Activated effector memory CD4-positive, alpha-beta T cell treated with Interleukin-2 at 50 U/mL for 16 hours (primary cell): ENCODE data around the gene INTS4.
"Not testable (repeated sequence)": the region's sequence is repeated elsewhere in the genome, so short reads cannot be mapped to it uniquely, and the experiment has no call there.

Source experiments
- DNase-seq: peaks from one replicate; pipeline ENCODE4 v3.0.0-alpha.2; 2020

INTS4 gene

DNA sequence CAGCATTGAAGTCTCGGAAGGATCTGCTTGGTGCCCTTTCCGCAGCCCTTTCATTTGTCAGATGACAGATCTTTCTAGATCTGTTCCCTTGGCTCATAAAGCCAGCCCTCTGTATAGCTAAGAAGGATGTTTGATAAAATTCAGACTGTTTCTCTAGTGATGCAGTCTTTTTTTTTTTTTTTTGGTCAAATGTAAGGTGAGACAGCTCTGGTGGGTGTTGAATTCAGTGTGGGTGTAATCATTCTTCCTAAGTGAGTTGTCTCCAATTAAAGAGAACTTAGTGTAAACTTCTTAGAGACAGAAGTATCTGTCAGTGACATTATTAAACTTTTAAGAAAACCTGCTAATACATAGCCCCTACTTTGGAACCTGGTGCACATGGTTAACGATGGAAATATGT lies 120.3 kb downstream of the INTS4 start:
- DNase-seq: no peak

DNA sequence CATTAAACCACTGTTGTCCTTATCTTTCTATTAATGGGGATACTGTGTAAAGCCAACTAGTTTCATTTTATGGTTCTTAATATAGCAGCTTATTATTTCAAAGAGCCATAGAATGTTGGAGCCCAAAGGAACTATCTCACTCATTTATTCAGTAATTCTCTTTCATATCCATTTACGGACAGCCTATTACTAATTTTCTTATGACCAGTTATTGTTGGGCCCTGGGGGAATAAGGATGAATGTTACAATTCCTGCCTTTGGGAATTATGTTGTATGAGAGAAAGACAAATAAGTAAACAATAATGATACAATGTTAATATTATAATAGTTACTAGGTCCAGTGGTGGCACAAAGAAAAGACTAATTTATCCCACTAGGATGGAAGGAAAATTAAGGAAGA lies 121.1 kb downstream of the INTS4 start:
- DNase-seq: no peak

DNA sequence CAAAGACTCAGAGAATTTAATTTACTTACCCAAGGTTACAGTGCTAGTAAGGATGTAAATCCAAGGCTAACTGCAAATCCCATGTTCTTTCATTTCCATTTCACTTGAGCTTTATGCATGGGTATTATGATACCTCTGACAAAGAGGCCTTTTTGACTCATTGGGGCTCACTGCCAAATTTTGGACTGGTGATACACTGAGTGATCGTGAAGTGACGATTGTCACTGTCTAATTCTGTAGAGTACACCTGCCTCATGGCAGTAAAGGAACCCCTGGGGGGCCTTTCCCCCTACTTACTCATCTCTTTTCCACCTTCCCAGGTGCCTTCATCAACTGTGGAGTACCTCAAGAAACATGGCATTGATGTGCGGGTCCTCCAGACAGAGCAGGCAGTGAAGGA lies 122.6 kb downstream of the INTS4 start:
- DNase-seq: no peak

DNA sequence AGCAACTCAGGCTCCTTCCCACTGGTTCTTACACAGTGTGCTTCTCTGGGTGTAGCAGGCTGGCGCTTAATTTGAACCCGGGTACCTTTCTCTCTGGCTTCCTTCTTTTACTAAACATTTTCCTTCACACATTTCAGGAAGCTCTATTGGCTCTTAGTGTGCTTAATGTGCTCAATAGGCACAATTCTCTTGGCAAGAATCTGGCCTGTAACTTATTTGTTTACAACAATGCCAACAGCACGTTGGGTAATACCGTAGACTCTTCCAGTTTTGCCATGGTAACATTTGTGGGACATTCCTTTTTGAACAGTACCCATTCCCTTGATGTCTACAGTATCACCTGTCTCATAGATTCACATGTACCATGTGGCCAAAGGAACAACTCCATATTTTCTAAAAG lies 125.7 kb downstream of the INTS4 start:
- no peak for DNase-seq

DNA sequence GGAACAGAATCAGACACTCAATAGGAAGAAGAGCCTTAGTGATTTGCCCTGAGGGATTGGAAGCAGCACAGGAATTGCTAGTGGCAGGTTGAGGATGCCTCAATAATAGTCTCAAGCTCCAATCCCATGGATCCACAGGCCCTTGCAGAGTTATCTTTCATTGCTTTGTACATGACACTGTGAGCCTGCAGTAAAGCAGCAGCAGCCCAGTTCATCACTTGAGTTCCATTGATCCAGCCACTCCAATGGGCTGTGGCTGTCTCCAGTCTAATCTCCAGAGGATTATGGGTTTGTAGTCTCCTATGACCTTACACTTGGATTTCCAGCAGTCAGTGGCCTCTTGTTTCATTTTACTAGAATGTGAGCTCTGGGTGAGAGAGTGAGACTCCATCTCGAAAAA lies 128.1 kb downstream of the INTS4 start:
- no peak for DNase-seq

DNA sequence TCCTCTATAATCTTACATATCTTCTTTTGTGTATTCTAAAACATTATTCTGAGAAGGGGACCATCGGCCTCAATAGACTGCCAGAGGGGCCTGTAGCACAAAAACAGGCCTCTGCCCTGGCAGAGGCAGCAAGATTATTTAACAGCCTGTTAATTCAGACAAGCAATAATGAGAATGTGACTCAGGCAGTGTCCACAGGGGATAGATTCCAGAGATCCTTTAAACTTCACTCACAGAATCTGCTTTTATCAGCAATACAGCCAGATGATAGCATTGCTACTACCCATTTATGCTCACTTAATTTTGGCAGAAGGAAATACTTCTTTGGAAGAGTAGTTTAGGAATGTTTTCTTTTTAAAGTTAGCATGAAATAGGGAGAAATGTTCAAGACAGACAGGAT lies 128.7 kb downstream of the INTS4 start:
- DNase-seq: no peak

DNA sequence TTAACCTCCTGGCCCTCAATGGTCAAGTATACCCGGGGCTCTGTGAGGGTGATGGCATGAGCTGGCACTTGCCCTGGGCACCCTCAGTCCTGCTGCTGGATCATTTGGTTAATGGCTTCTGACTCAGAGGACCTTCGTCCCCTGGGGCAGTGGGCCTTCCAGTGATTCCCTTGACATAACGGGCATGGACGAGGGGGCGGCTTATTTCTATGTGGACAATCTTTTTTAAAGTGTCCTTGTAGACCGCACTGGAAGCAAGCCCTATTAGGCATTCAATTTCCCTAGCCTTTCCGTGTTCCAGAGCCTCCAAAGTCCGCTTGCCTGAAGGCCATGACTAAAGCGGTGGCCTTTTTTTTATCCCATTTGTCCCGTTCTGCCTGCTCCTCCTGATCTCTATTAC lies 133.0 kb downstream of the INTS4 start:
- DNase-seq: not testable (repeated sequence)

DNA sequence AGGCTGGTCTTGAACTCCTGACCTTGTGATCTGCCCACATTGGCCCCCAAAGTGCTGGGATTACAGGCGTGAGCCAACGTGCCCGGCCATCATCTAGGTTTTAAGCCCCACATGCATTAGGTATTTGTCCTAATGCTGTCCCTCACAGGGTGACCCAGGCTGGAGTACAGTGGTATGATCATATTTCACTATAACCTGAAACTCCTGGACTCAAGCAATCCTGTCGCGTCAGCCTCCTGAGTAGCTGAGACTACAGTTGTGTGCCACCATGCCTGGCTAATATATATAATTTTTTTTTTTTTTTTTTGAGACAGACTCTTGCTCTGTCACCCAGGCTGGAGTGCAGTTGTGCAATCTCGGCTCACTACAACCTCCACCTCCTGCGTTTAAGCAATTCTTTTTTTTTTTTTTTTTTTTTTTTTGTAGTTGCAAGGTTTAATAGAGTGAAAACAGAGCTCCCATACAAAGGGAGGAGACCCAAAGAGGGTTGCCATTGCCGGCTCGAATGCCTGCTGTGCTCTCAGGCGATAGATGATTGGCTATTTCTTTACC lies 136.5 kb downstream of the INTS4 start:
- DNase-seq: not testable (repeated sequence)

DNA sequence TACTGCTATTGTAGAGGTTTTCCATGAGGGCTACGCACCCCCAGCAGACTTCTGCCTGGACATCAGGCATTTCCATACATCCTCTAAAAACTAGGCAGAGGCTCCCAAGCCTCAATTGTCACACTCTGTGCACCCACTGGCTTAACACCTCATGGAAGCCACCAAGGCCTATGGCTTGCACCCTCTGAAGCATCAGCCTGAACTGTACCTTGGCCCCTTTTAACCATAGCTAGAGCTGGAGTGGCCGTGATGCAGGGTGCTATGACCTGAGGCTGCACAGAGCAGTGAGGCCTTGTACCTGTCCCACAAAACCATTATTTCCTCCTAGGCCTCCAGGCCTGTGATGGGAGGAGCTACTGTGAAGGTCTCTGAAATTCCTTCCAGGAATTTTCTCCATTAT lies 139.6 kb downstream of the INTS4 start:
- DNase-seq: no peak

DNA sequence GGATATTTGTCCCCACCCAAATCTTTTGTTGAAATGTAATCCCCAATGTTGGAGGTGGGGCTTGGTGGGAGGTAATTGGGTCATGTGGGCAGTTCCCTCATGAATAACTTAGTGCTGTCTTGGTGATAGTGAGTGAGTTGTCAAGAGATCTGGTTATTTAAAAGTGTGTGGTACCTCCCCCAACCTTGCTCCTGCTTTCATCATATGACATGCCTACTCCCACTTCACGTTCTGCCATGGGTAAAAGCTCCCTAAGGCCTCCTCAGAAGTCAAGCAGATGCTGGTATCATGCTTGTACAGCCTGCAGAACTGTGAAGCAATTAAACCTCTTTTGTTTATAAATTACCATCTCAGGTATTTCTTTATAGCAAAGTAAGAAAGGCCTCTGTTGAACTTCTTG lies 143.0 kb downstream of the INTS4 start:
- DNase-seq: no peak

DNA sequence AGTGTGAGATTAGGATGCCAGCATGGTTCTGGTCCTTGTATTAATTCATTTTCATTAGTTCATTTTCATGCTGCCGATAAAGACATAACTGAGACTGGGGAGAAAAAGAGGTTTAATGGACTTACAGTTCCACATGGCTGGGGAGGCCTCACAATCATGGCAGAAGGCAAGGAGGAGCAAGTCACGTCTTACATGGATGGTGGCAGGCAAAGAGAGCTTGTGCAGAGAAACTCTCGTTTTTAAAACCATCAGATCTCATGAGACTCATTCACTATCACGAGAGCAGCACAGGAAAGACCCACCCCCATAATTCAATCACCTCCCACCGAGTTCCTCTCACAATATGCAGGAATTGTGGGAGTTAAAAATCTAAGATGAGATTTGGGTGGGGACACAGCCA lies 150.8 kb downstream of the INTS4 start:
- not testable (repeated sequence) for DNase-seq

DNA sequence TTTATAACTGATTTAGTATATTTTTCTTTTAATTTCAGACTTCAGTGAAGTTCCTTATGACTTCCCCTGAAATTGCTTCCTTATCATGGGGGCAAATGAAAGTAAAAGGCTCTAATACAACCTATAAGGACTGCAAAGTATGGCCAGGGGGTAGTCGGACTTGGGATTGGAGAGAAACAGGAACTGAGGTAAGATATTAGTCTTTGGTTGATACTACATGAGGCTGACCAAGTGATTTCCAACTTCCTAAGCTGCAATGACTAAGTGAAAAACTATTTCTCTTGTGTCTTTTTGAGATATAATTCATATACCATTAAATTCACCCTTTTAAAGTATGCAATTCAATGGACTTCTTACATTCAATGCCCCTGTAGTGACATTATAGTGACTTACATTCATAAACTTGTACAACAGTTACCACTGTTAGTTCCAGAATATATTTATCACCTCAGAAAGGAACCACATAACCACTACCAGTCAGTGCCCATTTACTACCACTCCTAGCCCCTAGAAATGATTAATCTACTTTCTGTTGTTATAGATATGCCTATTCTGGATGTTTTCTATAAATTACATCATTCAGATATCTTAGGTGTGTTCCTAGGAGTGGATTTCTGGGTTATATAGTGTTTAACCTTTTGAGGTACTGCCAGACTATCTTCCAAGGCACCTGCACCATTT lies 151.9 kb downstream of the INTS4 start:
- no peak for DNase-seq

DNA sequence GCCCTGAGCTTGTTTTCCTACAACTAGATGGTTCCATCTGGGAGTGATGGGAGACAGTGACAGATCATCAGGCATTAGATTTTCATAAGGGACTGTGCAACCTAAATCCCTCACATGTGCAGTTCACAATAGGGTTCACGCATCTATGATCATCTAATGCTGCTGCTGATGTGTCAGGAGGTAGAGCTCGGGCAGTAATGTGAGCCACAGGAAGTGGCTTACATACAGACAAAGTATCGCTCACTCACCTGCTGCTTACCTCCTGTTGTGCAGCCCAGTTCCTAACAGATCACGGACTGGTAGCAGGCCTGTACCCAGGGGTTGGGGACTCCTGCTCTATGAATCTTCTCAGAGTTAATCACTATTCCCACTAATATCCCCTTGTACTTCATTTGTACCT lies 161.2 kb downstream of the INTS4 start:
- no peak for DNase-seq

DNA sequence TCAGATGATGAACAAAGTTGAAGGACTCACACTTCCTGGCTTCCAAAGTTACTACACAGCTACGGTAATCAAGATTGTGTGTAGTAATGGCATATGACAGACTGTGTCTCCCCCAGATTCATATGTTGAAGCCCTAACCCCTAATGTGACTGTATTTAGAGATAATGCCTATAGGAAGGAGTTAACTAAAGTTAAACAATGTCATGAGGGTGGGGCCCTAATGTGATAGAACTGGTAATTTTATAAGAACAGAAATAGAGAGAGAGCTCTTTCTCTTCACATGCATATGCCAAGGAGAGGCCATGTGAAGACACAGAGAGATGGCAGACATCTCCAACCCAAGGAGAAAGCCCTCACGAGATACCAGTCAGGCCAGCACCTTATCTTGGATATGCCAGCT lies 165.5 kb downstream of the INTS4 start:
- no peak for DNase-seq
